H1 (cell line): ENCODE data around the gene CENPVL1. TPM values are rescaled to one million over a fixed set of nuclear protein-coding genes. Genes with fewer than 3 reads are reported as not detected.

Experiments used
- BCL11A ChIP-seq, 2 experiments: IDR thresholded peaks; one replicate each; pipeline ENCODE4 v1.6.1; 2011; ENCODE audit warnings: low read depth in 2 of 2, low read length in 2 of 2, mild to moderate bottlenecking in 2 of 2
- EGR1 ChIP-seq: IDR thresholded peaks from 2 replicates; pipeline ENCODE4 v1.6.1; 2011; ENCODE audit warnings: low read depth, low read length, borderline replicate concordance
- KDM4A ChIP-seq: IDR thresholded peaks from one replicate; pipeline ENCODE4 v1.7.1; 2012; ENCODE audit warnings: low read depth, mild to moderate bottlenecking, moderate library complexity, low read length, inconsistent platforms; ENCODE audit not compliant: severe bottlenecking
- SP4 ChIP-seq: IDR thresholded peaks from 2 replicates; pipeline ENCODE4 v1.6.1; 2012; ENCODE audit warnings: low read length, inconsistent platforms
- polyA plus RNA-seq, 7 experiments: library from polyadenylated mRNA; depleted of rRNA in 3 of 7; stranded (reverse) in 5 of 7; unstranded in 2 of 7; fragments of >200 nt in 5 of 7; fragments of 200-250 nt in 2 of 7; gene quantifications; 1 replicate in 5 of 7; 2 replicates in 1 of 7; 4 replicates in 1 of 7; pipeline versions ENCODE4 v1.2.1 to v1.2.3, GENCODE V29; 2011 to 2013; ENCODE audit warnings: missing spikeins in 2 of 7, mixed read lengths in 2 of 7
- total RNA-seq: library from RNA; stranded (reverse); fragmentation: NEBNext Ultra II Directional; extraction: Animal tissue kit (Norgen Biotek cat#: 25700); gene quantifications from 2 replicates; pipeline ENCODE4 v1.2.1, GENCODE V29; 2021

The CENPVL1 gene
- total and polyA plus RNA-seq, 2 of the 8 experiments (the other 6 are each of a cell fraction or from before 2014, with no cell fraction given), result 3.2 to 8.0 TPM

- TF ChIP-seq BCL11A (IDR thresholded peaks at IDR 0.05; ENCODE audit: low read depth in 2 of 2, low read length in 2 of 2) (no peak), KDM4A (no peak), EGR1 (no peak), SP4 (no peak)
Measured at GRCh38 chrX:51728202-51728601, 17.9 kb downstream of the CENPVL1 start (continued).
